ENCODE measurements around the gene DMXL1.

DMXL1 gene

DNA sequence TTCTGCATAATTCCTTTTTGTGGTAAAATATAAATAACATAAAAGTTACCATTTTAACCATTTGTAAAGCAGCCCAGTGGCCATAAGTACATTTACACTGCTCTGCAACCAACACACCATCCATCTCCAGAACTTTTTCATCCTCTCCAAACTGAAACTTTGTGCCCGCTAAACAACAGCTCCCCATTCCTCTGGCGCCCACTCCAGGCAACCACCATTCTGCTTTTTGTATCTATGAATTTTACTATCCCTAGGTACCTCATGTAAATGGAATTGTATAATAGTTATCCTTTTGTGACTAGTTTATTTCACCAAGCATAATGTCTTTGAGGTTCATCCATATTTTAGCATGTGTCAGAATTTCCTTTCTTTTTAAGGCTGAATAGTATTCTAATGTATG, 141.1 kb downstream of the DMXL1 start:
- TF ChIP-seq POLR2AphosphoS5 (IDR thresholded peaks at IDR 0.05; ENCODE audit: low read depth, low read length) (no peak), TAF1 (IDR thresholded peaks at IDR 0.05; ENCODE audit: borderline replicate concordance, insufficient read depth, low read length) (no peak), FOXP2 (optimal IDR thresholded peaks at IDR 0.05; ENCODE audit: borderline replicate concordance, extremely low read depth, extremely low read length, insufficient read depth) (no peak), SIN3A (IDR thresholded peaks at IDR 0.05; ENCODE audit: borderline replicate concordance, insufficient read depth, low read length) (no peak)
- TF ChIP-seq, protein P1, sequence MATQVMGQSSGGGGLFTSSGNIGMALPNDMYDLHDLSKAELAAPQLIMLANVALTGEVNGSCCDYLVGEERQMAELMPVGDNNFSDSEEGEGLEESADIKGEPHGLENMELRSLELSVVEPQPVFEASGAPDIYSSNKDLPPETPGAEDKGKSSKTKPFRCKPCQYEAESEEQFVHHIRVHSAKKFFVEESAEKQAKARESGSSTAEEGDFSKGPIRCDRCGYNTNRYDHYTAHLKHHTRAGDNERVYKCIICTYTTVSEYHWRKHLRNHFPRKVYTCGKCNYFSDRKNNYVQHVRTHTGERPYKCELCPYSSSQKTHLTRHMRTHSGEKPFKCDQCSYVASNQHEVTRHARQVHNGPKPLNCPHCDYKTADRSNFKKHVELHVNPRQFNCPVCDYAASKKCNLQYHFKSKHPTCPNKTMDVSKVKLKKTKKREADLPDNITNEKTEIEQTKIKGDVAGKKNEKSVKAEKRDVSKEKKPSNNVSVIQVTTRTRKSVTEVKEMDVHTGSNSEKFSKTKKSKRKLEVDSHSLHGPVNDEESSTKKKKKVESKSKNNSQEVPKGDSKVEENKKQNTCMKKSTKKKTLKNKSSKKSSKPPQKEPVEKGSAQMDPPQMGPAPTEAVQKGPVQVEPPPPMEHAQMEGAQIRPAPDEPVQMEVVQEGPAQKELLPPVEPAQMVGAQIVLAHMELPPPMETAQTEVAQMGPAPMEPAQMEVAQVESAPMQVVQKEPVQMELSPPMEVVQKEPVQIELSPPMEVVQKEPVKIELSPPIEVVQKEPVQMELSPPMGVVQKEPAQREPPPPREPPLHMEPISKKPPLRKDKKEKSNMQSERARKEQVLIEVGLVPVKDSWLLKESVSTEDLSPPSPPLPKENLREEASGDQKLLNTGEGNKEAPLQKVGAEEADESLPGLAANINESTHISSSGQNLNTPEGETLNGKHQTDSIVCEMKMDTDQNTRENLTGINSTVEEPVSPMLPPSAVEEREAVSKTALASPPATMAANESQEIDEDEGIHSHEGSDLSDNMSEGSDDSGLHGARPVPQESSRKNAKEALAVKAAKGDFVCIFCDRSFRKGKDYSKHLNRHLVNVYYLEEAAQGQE (IDR thresholded peaks at IDR 0.05; ENCODE audit: insufficient read depth in 1 of 2, low read depth in 2 of 2, low read length in 2 of 2): no peak

DNA sequence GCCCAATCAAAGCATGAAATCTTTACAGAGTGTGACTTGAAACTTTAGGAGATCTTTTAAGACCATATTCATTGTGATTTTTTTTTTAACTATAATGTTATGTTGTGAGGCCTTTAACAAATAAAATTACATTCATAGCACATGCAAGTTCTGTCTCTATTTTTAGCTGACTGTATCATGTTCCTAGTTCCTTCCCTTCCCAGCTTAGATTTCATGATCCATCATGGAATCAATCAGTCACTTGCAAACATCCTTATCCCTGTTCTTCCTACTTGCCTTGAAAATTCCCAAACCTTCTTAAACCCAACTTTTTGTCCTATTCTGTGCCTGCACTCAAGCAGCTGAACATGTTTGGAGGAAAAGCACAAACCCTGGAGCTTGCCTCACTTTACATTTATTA, 141.8 kb downstream of the DMXL1 start:
- no peak for TF ChIP-seq POLR2AphosphoS5 (IDR thresholded peaks at IDR 0.05; ENCODE audit: low read depth, low read length)
- TF ChIP-seq, protein P1 (IDR thresholded peaks at IDR 0.05; ENCODE audit: insufficient read depth in 1 of 2, low read depth in 2 of 2, low read length in 2 of 2): no peak
- TF ChIP-seq TAF1 (IDR thresholded peaks at IDR 0.05; ENCODE audit: borderline replicate concordance, insufficient read depth, low read length): no peak
- TF ChIP-seq FOXP2 (optimal IDR thresholded peaks at IDR 0.05; ENCODE audit: borderline replicate concordance, extremely low read depth, extremely low read length, insufficient read depth): no peak
- no peak for TF ChIP-seq SIN3A (IDR thresholded peaks at IDR 0.05; ENCODE audit: borderline replicate concordance, insufficient read depth, low read length)

DNA sequence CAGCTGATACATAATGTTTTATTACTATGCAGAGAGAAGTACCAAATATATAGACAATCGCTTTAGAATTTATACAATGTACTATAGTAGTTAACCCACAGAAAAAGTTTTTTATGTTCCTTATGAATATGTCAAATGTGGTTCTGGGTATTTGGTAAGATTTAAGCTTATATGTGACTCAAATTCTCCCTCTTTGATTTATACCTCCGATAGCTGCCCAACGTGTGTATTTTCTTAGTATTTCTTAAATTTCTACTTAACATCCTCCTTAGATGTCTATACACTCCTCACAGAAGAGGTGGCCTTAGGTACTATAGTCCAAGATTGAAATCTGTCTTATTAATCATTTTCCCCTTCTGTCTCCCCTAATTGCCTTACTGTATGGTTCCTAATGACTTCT, 146.3 kb downstream of the DMXL1 start:
- TF ChIP-seq, protein P1 (IDR thresholded peaks at IDR 0.05; ENCODE audit: insufficient read depth in 1 of 2, low read depth in 2 of 2, low read length in 2 of 2): no peak
- TF ChIP-seq FOXP2 (optimal IDR thresholded peaks at IDR 0.05; ENCODE audit: borderline replicate concordance, extremely low read depth, extremely low read length, insufficient read depth): no peak
- no peak for TF ChIP-seq SIN3A (IDR thresholded peaks at IDR 0.05; ENCODE audit: borderline replicate concordance, insufficient read depth, low read length)
- TF ChIP-seq POLR2AphosphoS5 (IDR thresholded peaks at IDR 0.05; ENCODE audit: low read depth, low read length): no peak
- no peak for TF ChIP-seq TAF1 (IDR thresholded peaks at IDR 0.05; ENCODE audit: borderline replicate concordance, insufficient read depth, low read length)

DNA sequence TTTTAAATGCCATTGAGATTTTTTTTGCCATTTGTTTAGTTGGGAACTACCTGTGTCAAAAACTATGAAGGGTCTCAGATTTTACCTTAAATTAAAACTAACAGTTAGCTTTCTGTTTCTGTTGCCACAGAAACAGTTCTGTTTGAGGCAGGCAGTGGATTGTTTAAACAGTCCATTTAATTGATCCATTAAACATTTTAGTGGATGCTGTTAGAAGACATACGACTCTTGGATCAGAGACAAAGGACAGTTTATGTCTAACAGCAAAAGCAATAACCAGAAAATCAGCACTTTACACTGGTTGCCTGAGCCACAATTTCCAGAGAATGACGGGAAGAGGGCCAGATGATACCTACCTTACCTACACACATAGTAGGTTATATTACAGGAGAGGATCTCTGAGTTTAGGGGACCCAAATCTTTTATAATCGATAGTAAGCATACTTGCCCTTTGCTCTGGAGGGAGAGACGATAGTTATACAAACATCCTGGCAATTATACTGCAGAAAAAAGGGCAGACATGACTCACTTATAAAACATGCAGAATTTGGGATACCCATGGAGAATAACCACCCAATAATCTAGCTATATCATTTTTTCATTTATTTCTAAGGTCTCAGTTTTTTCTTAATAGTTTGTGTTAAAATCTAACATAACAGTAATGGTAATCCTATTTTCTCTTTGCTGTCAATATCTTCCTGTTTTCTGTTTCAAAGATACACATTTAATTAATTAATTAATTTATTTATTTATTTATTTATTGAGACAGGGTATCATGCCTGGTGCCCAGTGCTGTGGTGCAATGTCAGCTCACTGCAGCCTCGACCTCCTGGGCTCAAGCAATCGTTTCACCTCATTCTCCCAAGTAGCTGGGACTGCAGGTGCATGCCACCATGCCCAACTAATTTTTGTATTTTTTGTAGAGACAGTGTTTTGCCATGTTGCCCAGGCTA, 148.2 kb downstream of the DMXL1 start:
- no peak for TF ChIP-seq TAF1 (IDR thresholded peaks at IDR 0.05; ENCODE audit: borderline replicate concordance, insufficient read depth, low read length)
- no peak for TF ChIP-seq FOXP2 (optimal IDR thresholded peaks at IDR 0.05; ENCODE audit: borderline replicate concordance, extremely low read depth, extremely low read length, insufficient read depth)
- no peak for TF ChIP-seq POLR2AphosphoS5 (IDR thresholded peaks at IDR 0.05; ENCODE audit: low read depth, low read length)
- no peak for TF ChIP-seq SIN3A (IDR thresholded peaks at IDR 0.05; ENCODE audit: borderline replicate concordance, insufficient read depth, low read length)
- TF ChIP-seq, protein P1 (IDR thresholded peaks at IDR 0.05; ENCODE audit: insufficient read depth in 1 of 2, low read depth in 2 of 2, low read length in 2 of 2): no peak

Data from PFSK-1 (cell line).